NOMO-1 treated with DMSO at 0.1 percent for 48 hours (cell line): ENCODE data around the gene SLC35F5.
"Not testable (repeated sequence)": the region's sequence is repeated elsewhere in the genome, so short reads cannot be mapped to it uniquely, and the experiment has no call there.

ENCODE experiments used
- DNase-seq: peaks from one replicate; lab custom pipeline; 2025; ENCODE audit not compliant: unreplicated experiment; lab: John Stamatoyannopoulos, UW

Gene SLC35F5

DNA sequence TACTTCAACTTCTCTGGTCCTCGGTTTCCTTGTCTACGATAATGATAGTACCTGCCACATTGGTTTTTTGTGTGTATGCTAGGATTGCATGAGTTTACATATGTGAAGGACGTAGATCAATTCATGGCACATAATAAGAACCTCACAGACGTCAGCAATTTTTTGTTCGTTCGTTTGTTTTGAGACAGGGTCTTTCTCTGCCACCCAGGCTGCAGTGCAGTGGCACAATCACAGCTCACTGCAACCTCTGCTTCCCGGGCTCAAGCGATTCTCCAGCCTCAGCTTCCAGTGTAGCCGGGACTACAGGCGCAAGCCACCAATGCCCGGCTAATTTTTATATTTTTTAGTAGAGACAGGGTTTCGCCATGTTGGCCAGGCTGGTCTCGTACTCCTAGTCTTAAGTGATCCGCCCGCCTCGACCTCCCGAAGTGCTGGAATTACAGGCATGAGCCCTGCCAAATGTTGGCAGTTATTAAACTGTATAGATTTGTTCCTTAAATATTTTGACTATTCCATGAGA lies 756 bp upstream of the SLC35F5 start:
- DNase-seq: no peak

DNA sequence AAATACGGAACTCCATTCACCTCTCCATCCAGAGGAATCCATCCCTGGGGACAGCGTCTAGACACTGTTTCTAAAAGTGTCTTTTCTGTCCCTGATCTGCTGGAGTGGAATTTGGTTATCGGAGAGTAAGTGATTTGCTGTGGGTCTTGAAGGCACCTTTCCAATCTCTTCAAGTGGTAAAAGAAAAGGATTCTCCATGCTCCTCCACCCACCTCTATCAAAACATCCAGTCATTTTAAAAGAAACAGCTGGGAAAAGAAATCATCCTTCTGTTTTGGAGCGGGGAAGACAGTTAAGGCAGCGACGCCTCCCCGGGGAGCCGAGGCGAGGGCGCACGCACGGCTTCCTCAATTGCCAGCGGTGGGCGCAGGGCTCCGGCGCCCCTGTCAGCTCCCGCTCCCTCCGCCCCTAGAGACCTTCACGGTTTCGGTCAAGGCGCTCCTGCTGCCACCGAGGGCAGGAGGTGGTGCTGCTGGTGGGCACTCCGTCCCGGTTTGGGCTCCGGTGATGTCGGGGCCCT lies 547 bp downstream of the SLC35F5 start:
- peak; percentile 44 for DNase-seq

DNA sequence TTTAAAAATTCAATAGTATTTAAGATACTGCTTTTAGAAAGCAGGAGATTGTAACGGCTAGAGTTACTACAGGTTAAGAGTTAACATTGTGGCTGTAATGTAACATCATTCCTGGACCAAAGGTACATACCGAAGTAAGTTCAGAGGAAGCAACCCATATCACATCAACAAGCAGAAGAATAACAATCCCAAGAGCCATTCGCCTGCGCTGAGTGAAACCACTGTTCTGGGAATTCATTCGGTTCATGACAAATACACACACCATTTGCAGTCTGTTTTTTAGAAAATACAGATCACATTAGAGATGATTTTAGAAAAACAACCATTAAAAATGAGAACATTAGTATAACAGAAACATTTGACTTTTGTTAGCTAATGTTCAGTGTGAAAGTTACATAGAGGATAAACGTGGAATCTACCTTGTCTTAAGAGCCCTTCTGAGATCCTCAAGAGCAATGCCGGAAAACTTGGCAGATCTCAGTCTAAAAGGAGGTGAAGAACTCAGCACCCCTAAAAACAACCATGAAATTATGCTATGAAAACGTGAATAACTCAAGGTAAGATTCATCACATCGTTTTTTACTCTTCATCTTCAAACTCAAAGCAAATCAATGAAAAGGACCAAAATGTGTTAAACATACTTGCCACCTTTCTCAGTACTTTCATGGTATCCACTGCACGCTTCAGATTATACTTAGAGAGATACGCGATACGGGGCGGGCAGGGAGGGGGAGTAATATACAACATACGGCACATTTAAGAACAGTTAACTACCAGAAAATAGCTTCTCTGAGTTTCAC lies 1.2 kb downstream of the SLC35F5 start:
- no peak for DNase-seq

DNA sequence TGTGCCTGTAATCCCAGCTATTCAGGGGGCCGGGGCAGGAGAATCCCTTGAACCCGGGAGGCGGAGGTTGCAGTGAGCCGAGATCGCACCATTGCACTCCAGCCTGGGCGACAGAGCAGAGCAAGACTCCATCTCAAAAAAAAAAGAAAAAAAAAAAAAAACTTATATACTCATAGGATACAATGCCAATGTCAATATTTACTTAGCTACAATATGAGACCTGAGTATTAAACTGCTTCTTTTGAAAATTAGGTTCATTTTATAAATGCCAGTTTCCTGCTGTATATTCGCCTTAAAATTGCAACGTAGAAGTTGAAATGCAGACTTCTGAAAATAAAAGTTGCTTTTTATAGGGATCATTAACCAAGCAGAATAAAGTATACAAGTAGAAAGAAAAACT lies 2.3 kb downstream of the SLC35F5 start:
- DNase-seq: no peak

DNA sequence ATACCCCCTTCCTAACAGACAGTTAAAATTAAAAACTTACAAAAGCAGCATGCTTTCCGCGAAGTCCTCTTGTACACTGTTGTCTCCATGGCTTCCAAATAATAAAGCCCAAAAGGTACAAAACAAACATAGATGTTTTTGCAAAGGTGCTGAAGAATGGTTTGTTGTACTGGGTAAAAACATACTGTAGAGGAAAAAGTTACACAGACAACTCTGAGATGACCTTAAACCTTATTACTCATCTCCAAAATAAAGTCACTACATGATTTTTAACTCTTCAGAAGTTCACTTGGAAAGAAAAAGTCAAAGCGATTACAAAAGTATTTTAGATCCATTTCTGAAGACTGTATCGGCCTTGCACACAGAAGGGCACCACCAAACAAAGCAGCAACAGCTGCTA lies 6.1 kb downstream of the SLC35F5 start:
- DNase-seq: no peak

DNA sequence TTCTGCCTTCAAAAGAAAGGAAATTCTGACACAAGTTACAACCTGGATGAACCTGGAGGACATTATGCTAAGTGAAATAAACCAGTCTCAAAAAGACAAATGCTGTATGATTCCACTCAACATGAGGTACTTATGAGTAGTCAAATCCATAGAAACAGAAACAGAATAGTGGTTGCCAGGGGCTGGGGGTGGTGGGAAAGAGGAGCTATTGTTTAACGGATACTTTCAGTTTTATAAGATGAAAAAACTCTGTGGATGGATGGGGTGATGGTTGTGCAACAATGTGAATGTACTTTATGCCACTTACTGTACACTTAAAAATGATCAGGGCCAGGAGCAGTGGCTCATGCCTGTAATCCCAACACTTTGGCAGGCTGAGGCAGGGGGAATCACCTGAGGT lies 15.4 kb downstream of the SLC35F5 start:
- DNase-seq: no peak

DNA sequence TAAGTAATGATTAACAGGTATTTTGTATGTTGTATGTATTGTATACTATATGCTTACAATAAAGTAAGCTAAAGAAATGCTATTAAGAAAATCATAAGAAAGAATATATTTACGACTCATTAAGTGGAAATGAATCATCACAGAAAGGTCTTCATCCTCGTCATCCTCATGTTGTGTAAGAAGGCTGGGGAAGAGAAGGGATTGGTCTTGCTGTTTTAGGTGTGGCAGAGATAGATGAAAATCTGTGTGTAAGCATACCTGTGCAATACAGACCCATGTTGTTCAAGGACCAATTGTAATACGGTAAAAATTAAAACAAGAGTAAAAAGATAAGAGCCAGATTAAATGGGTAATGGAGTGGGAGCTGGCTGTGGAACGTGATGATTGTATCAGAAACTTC lies 16.6 kb downstream of the SLC35F5 start:
- DNase-seq: no peak

DNA sequence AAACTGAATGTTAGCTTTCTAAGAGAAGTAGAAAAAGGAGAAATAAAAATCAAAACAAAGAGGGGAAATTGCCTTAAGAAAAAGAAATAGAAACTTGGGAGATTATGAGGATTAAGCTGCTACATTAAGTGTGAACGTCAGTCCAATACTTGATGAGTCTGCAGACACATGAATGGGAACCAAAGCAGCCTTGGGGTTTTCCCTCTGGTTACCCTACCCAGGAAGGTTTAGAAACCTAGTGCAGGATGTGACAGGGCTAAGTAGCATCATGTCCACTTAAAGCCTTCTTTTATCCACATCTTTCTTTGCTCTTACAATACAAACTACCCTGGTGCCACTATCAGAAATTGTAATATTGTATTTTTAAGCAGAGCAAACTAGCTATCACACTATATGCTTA lies 22.3 kb downstream of the SLC35F5 start:
- no peak for DNase-seq

DNA sequence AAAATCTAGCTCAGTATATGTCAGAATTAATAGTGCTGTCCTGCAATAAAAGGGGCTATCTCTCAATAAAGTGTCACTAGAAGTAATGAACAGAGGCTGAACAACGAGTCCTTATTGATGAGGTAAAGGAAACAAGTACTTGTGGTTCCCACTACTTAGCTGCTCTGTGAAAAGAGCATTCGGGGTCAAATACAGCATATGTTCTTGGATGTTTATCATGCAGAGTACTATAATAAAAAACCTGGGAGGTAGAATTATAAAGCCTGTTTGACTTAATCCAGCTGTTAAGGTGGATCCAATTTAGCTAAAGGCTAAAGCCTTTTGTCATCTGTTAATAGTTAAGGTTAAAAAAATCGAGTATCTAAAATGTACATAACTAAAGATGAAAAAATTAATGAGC lies 32.4 kb downstream of the SLC35F5 start:
- no peak for DNase-seq

DNA sequence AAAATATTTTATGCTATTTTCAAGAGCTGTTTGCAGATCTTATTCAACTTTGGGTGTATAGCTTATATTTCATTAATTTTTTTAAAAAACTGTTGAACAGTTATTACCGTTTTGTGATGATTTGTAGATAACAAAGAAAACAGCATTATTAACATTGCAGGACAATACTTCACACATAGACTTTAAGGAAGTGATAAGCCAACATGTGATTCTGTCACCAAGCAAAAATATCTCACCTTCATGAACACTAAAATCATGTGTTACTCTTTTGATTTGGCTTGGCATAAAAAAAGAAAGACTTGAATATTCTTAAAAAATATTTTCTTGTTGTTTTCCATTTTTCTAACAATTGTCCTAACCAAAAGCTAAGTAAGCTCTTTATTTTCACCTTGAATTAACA lies 33.0 kb downstream of the SLC35F5 start:
- no peak for DNase-seq

DNA sequence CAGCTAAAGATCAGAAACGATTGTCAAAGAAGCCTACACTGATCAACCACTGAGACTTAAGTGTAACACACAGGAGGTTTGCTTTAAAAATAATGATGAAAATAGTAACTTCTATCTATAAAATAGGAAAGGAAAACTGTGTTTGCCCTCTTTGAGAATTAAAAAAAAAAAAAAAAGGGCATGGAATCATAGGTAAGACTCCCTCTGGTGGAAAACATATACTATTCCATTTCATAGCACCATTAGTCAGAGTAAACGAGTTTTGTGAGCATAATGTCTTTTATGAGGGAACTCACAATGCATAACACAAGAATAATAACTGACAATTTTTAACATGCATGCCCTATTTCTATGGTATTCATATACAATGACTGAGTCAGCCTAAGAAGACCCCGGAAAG lies 36.3 kb downstream of the SLC35F5 start:
- DNase-seq: peak; percentile 12

DNA sequence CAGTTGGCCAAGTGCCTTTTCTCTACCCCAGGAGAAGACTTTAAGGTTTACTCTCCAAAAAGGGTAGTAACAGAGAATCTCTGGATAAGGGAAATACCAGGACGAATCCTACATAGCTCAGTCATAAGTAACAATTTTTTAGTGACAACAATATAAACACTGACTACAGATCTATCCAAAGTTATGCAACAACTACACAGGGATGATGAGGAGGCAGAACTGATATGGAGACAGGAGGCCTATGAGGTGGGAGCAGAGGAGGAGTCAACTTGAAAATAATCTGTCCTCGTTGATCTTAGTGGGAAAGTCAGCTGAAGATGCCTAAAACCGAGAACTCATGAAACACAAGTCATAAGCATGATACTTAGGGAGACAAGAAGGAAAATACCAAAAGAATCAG lies 40.2 kb downstream of the SLC35F5 start:
- DNase-seq: no peak

DNA sequence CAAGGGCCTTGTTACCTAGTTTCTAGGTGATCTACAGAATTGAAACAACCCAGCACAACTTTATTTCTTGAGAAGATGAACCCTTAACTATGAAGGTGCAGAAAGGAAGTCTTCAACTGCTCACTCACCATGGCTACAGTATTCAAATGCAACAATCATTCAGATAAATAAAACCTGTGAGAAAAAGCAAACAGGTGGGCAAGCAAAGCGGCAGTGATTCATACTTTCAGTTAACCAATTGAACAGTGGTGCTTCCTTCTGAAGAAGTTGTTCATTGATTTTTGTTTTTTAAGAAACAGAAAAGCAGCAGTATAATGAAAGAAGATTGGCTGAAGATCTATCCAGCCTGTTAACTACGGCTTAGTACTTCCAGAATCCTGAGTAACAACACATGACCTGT lies 43.5 kb downstream of the SLC35F5 start:
- DNase-seq: no peak

DNA sequence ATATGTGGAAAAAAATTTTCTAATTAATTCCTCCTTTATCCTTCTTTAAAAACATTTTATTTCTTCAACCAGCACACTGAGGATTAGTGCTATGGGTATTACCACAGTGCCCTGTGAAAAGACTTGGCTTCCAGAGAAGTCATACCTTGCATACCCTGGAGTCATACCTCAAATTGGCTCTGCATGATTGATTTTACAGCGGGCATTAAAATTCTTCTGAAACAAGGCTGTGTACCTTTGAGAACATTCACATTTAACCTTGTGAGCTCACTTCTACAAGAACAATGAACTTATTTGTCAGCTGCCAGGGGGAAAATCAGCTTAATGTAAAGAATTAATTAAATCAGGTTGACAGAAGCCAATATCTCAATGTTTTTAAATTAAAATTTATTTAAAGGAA lies 44.6 kb downstream of the SLC35F5 start:
- no peak for DNase-seq

DNA sequence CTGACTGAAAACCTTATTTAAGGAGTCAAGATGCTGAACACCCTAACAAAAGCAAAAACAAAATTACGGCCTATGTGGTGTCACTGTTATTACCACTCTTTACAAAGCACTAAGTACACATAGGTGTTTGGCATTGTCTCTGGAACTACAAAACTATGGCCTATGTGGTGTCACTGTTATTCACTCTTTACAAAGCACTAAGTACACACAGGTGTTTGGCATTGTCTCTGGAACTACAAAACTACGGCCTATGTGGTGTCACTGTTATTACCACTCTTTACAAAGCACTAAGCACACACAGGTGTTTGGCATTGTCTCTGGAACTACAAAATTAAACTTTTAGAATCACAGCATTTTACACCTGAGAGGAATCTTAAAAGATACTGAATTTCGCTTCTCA lies 47.4 kb downstream of the SLC35F5 start:
- DNase-seq: no peak

DNA sequence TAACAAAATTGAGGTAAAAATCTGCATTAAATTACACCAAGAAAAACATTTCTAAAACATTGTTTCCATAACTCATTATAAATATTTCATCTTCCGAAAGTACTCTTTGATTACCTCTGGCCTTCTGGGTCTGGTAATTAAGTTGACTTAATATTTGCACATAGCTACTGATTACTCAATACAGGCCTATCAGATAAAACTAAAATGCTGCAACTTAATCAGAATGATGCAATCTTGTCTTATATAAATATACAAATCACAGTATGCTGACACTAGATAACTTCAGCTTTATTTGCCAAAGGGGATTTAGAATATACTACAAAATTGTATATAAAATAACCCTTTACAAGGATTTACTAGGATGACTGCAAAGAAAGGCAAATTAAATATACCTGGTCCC lies 49.3 kb downstream of the SLC35F5 start:
- no peak for DNase-seq

DNA sequence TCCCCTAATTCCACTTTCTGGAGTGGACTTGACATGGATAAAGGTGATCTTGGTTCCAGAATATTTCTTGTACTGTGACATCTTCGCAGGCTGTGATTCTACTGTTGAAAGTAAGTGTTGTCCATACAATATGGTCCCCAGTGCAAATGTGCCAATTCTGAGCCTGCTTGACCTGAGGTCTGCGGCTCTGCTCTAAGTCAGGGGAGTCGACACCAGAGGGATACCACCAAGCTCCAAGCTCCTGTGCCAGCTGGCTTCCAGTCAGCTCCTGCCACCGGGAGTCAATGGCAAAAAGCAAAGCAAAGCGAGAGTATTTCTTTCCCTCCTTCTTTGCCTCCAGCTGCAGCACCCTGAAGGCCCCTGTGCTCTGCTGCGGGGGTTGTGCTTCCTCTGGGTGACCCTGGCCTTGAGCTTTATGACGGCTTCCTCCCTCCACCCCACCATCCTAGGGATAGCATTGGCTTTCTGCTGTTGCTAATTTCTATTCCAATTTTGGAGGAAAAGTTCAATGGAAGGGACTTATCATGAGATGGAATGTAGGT lies 50.4 kb downstream of the SLC35F5 start:
- no peak for DNase-seq

DNA sequence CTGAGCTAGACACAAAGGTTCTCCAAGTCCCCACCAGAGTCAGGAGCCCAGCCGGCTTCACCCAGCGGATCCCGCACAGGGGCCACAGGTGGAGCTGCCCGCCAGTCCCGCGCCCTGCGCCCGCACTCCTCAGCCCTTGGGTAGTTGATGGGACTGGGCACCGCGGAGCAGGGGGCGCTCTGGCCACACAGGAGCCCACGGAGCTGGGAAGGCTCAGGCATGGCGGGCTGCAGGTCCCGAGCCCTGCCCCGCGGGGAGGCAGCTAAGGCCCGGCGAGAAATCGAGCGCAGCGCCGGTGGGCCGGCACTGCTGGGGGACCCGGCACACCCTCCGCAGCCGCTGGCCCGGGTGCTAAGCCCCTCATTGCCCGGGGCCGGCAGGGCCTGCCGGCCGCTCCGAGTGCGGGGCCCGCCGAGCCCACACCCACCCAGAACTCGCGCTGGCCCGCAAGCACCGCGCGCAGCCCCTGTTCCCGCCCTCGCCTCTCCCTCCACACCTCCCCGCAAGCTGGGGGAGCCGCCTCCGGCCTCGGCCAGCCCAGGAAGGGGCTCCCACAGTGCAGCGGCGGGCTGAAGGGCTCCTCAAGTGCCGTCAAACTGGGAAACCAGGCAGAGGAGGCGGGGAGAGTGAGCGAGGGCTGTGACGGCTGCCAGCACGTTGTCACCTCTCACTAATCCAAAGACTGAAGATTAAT lies 52.0 kb downstream of the SLC35F5 start:
- not testable (repeated sequence) for DNase-seq

DNA sequence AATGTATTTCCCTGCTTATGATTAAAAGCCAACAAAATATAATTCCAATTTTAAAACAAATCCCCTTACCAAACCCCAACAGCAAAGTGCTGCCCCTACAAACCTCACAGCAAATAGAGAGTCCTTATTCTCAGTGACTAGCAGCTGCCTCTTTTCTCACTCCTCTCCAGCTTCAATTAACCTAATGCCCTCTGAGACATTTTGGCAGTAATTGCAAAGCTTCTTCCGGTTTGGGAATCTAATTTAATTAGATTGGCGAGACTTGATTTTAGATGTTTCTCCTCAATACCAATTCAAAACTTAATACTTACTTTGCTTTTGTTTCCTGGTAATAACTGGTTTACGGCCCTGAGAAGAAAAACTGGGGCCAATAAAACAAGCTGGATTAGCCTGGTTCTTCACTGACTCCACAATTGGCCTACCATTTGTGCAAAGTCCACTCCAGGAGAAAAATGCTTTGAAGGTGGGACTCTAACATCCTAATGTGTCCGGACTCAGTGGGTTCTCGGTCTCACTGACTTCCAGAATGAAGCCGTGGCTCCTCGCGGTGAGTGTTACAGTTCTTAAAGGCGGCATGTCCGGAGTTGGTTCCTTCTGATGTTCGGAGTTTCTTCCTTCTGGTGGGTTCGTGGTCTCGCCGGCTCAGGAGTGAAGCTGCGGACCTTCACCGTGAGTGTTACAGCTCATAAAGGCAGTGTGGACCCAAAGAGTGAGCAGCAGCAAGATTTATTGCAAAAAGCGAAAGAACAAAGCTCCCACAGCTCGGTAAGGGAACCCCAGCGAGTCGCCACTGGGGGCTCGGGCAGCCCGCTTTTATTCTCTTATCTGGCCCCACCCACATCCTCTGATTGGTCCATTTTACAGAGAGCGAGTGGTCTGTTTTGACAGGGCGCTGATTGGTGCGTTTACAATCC lies 52.8 kb downstream of the SLC35F5 start:
- no peak for DNase-seq

DNA sequence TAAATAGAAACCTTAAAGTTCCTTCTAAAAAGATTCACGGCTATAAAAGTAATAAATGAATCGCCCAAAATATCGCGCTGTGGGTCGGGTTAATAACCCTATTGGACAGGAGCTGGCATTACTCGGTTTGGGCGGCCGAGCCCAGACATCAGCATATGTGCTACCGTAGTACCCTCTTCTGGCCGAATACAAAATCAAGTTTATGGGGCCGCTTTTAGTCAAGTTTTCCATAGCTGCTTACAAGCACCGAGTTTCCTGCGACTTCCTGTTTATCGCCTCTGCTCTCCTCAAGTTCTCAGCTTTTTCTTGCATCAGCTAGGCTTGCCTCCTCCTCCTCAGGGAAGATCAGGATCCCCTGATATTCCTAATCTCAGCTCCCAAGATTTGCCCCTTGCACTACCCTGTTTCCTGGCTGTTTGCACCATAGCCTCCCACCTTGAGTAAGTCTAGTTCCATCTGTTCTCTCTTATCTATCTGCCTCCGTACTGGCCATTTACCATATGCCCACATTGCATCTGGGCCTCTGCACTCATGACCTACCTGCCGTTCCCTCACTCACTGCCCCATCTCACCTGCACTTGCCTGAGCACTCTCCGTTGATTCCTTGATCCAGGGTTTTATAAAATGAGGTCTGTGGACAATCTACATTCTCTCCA lies 56.1 kb downstream of the SLC35F5 start:
- DNase-seq: peak; percentile 88
